Measurements from ENCODE around the gene LPCAT3.

DNA sequence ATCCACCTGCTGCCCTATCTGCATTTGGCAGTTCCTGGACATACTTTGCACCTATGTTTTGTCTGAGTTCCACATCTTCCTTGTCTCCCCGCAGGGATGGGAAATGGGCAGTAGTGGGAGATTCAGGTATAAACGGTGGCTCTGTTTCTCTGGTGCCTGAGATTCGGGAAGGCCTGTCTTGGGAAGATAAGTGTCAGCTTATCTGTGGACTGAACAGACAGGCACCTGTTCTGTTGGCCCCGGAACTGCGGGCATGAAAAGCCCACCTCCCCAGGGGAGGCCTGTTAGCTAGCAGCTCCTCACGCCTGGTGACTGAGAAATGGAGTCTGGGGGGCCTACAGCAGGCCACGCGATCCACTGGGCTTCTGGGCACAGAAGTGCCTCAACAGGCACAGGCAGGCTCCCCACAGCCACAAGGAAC is 53.7 kb downstream of the LPCAT3 start:
- TF ChIP-seq, protein P1, sequence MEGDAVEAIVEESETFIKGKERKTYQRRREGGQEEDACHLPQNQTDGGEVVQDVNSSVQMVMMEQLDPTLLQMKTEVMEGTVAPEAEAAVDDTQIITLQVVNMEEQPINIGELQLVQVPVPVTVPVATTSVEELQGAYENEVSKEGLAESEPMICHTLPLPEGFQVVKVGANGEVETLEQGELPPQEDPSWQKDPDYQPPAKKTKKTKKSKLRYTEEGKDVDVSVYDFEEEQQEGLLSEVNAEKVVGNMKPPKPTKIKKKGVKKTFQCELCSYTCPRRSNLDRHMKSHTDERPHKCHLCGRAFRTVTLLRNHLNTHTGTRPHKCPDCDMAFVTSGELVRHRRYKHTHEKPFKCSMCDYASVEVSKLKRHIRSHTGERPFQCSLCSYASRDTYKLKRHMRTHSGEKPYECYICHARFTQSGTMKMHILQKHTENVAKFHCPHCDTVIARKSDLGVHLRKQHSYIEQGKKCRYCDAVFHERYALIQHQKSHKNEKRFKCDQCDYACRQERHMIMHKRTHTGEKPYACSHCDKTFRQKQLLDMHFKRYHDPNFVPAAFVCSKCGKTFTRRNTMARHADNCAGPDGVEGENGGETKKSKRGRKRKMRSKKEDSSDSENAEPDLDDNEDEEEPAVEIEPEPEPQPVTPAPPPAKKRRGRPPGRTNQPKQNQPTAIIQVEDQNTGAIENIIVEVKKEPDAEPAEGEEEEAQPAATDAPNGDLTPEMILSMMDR (conservative IDR thresholded peaks at IDR 0.05; ENCODE audit: low read depth, low read length), result no peak
- no peak for TF ChIP-seq EZH2 (IDR thresholded peaks at IDR 0.05; ENCODE audit: low read length, unreplicated experiment)

Data from PC-3 (cell line).